Breast epithelium (tissue), 4 donors: ENCODE data around the gene CSTB. TPM values are rescaled to one million over a fixed set of nuclear protein-coding genes. Genes with fewer than 3 reads are reported as not detected.
A peak's percentile ranks its signal among the peaks of the same experiment; 100 is the strongest.

Experiments
- DNase-seq, 2 donors: peaks; one replicate each; pipeline ENCODE4 v3.0.0-alpha.2; 2019; ENCODE audit warnings: low spot score in 2 of 2
- H3K27ac ChIP-seq, 2 donors: fragments of 200-600 bp; sonication (generic) in 1 of 2; one replicate each; pipeline ENCODE4 v1.5.1; 2016 to 2019; ENCODE audit warnings: mild to moderate bottlenecking in 1 of 2
- H3K27me3 ChIP-seq, 2 donors: fragments of 200-600 bp; sonication (generic) in 1 of 2; one replicate each; pipeline versions ENCODE4 v1.5.1 to v1.6.0; 2017 to 2019; ENCODE audit warnings: control low read depth in 1 of 2, mild to moderate bottlenecking in 1 of 2
- H3K36me3 ChIP-seq: fragments of 200-600 bp; one replicate; pipeline ENCODE4 v1.5.1; 2019
- H3K4me1 ChIP-seq, 2 donors: fragments of 200-600 bp; sonication (generic); one replicate each; pipeline ENCODE4 v1.5.1; 2016 to 2019; ENCODE audit warnings: control low read depth in 1 of 2
- H3K4me3 ChIP-seq, 3 donors: fragments of 200-600 bp; sonication (generic); 1 replicate in 2 of 3; 2 replicates in 1 of 3; pipeline ENCODE4 v1.5.1; 2016 to 2019; ENCODE audit warnings: mild to moderate bottlenecking in 3 of 3, moderate library complexity in 2 of 3
- H3K9me3 ChIP-seq, 2 donors: fragments of 200-600 bp; sonication (generic) in 1 of 2; one replicate each; pipeline ENCODE4 v1.5.1; 2016 to 2019; ENCODE audit warnings: control low read depth in 1 of 2
- CTCF ChIP-seq, 3 donors: fragments of 450-650 bp; IDR thresholded peaks; one replicate each; pipeline ENCODE4 v1.5.1; 2016 to 2017; ENCODE audit warnings: antibody characterized with exemption in 3 of 3, mild to moderate bottlenecking in 3 of 3, moderate library complexity in 3 of 3
- POLR2A ChIP-seq: fragments of 450-650 bp; IDR thresholded peaks from one replicate; pipeline ENCODE4 v1.6.1; 2016; ENCODE audit warnings: antibody characterized with exemption, mild to moderate bottlenecking, moderate library complexity
- POLR2AphosphoS5 ChIP-seq, 3 donors: sonication (generic); formaldehyde crosslinking; IDR thresholded peaks; one replicate each; pipeline ENCODE4 v1.6.1; 2017; ENCODE audit warnings: antibody characterized with exemption in 3 of 3
- intact Hi-C: fragments of 100-400 bp; cut with DNase I; formaldehyde crosslinking; loops from one replicate; pipeline ENCODE4 v1.15.1; 2023; ENCODE audit warnings: low total_unique reads
- total RNA-seq, 3 donors: library from RNA; depleted of rRNA; stranded (reverse); fragments of >200 nt; gene quantifications; one replicate each; pipeline ENCODE4 v1.1.0, GENCODE V29; 2016

Gene CSTB
- total RNA-seq, 3 donors from 2014 or later: 12.1 to 16.8 (median 16.8) TPM

- TF ChIP-seq POLR2A: no peak
- peak in 1 of 3 donors; percentile 30 for TF ChIP-seq POLR2AphosphoS5 (IDR thresholded peaks at IDR 0.05)
- no peak for TF ChIP-seq CTCF (IDR thresholded peaks at IDR 0.05)
- H3K9me3 ChIP-seq: no peaks in the 10 kb centered on the region
- no peaks in the 10 kb centered on the region for H3K27me3 ChIP-seq
- peak overlapping the region; percentile 76 to 82 for H3K27ac ChIP-seq
- peak overlapping the region in 2 of 3 donors; percentile 37 to 44 for H3K4me3 ChIP-seq
- intact Hi-C loops: no loop called here
- no peaks in the 10 kb centered on the region for H3K36me3 ChIP-seq
- H3K4me1 ChIP-seq: peaks cover 0 to 24% of the 10 kb centered on the region in 2 donors
- no peak for DNase-seq
Measured at GRCh38 chr21:43733529-43734071, 42.5 kb downstream of the CSTB start.

GRCh38 chr21:43733060-43733459 lies 43.0 kb downstream of the CSTB start:
- Histone ChIP-seq H3K36me3 (no peaks in the 10 kb centered on the region), H3K4me1 (peaks cover 3 to 27% of the 10 kb centered on the region in 2 donors), H3K27me3 (no peaks in the 10 kb centered on the region), H3K9me3 (no peaks in the 10 kb centered on the region), H3K4me3 (peak overlapping the region in 2 of 3 donors; percentile 37 to 44), H3K27ac (peak overlapping the region; percentile 76 to 82)
- intact Hi-C loops: no loop called here
- TF ChIP-seq CTCF (IDR thresholded peaks at IDR 0.05) (no peak), POLR2A (no peak)
- no peak for DNase-seq

- Histone ChIP-seq H3K27me3 (no peaks in the 10 kb centered on the region), H3K27ac (peak overlapping the region; percentile 44 to 62), H3K36me3 (no peaks in the 10 kb centered on the region), H3K9me3 (no peaks in the 10 kb centered on the region), H3K4me1 (peaks cover 11 to 37% of the 10 kb centered on the region in 2 donors), H3K4me3 (peak overlapping the region in 2 of 3 donors; percentile 19 to 22)
- DNase-seq: no peak
- intact Hi-C loops: no loop called here
- no peak for TF ChIP-seq CTCF (IDR thresholded peaks at IDR 0.05)
- peak in 1 of 3 donors; percentile 12 for TF ChIP-seq POLR2AphosphoS5 (IDR thresholded peaks at IDR 0.05)
- no peak for TF ChIP-seq POLR2A
Measured at GRCh38 chr21:43731891-43732711, 44.0 kb downstream of the CSTB start.

- intact Hi-C loops: no loop called here
- Histone ChIP-seq H3K4me1 (peaks cover 14 to 42% of the 10 kb centered on the region in 2 donors), H3K27ac (peak overlapping the region; percentile 44 to 62)
Measured at GRCh38 chr21:43731476-43731875, 44.6 kb downstream of the CSTB start.

More at GRCh38 chr21:43731476-43731875, 44.6 kb downstream of the CSTB start:
- Histone ChIP-seq H3K27me3 (no peaks in the 10 kb centered on the region), H3K9me3 (no peaks in the 10 kb centered on the region), H3K36me3 (no peaks in the 10 kb centered on the region), H3K4me3 (peak overlapping the region in 2 of 3 donors; percentile 19 to 22)
- TF ChIP-seq POLR2A (no peak), POLR2AphosphoS5 (IDR thresholded peaks at IDR 0.05) (no peak), CTCF (IDR thresholded peaks at IDR 0.05) (no peak)
- DNase-seq: no peak
